Measurements from ENCODE around the gene PRKRIP1. TPM values are rescaled to one million over a fixed set of nuclear protein-coding genes. Genes with fewer than 3 reads are reported as not detected.

The PRKRIP1 gene
- polyA plus RNA-seq, 1 experiment = 14.3 TPM

GRCh38 chr7:102421706-102422240 is 25.6 kb downstream of the PRKRIP1 start:
- CTCF ChIA-PET = interaction anchor here (0.6 to 0.7 kb wide), 2 partner anchors 495 to 1178 kb away, joined by 3 read pairs; no protein-coding TSS in a partner anchor
- Histone ChIP-seq H3K36me3 (ENCODE audit: control insufficient read depth, insufficient read depth, low read length) (peaks cover 18% of the 10 kb centered on the region), H3K4me3 (ENCODE audit: low read depth, low read length) (no peak overlapping the region), H3K27me3 (ENCODE audit: control insufficient read depth, insufficient read depth, low read length) (no peaks in the 10 kb centered on the region)
- DNase-seq (ENCODE audit: low read depth) = no peak
- TF ChIP-seq, protein P1, sequence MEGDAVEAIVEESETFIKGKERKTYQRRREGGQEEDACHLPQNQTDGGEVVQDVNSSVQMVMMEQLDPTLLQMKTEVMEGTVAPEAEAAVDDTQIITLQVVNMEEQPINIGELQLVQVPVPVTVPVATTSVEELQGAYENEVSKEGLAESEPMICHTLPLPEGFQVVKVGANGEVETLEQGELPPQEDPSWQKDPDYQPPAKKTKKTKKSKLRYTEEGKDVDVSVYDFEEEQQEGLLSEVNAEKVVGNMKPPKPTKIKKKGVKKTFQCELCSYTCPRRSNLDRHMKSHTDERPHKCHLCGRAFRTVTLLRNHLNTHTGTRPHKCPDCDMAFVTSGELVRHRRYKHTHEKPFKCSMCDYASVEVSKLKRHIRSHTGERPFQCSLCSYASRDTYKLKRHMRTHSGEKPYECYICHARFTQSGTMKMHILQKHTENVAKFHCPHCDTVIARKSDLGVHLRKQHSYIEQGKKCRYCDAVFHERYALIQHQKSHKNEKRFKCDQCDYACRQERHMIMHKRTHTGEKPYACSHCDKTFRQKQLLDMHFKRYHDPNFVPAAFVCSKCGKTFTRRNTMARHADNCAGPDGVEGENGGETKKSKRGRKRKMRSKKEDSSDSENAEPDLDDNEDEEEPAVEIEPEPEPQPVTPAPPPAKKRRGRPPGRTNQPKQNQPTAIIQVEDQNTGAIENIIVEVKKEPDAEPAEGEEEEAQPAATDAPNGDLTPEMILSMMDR (IDR thresholded peaks at IDR 0.05; ENCODE audit: insufficient read depth, low read depth, low read length) = no peak
- POLR2A ChIA-PET = no interaction called here

DNA sequence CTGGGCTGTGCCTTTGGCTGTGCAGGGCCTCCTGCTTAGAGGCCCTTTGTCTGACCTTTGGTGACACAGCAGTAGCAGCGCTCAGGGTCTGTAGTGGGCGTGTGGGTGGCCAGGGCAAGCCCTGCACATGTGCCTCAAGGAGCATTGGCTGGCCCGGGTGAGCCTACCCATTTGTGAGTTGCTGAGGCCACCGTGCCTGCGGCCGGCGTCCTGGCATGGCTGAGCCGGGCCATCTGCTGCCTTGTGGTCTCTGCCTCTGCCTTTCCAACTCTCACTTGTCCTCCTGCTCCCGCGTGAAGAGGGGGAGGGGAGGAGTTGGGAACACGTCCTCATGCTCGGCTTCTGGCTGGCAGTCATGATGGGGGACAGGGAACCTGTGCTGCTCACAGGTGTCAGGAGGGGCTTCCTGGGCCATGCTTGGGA is 28.0 kb downstream of the PRKRIP1 start:
- POLR2A ChIA-PET = no interaction called here
- H3K4me3 ChIP-seq (ENCODE audit: low read depth, low read length) = no peak overlapping the region
- H3K36me3 ChIP-seq (ENCODE audit: control insufficient read depth, insufficient read depth, low read length) = peaks cover 16% of the 10 kb centered on the region
- TF ChIP-seq, protein P1 (IDR thresholded peaks at IDR 0.05; ENCODE audit: insufficient read depth, low read depth, low read length) = no peak
- DNase-seq (ENCODE audit: low read depth) = no peak
- CTCF ChIA-PET = no interaction called here
- no peaks in the 10 kb centered on the region for H3K27me3 ChIP-seq (ENCODE audit: control insufficient read depth, insufficient read depth, low read length)

DNA sequence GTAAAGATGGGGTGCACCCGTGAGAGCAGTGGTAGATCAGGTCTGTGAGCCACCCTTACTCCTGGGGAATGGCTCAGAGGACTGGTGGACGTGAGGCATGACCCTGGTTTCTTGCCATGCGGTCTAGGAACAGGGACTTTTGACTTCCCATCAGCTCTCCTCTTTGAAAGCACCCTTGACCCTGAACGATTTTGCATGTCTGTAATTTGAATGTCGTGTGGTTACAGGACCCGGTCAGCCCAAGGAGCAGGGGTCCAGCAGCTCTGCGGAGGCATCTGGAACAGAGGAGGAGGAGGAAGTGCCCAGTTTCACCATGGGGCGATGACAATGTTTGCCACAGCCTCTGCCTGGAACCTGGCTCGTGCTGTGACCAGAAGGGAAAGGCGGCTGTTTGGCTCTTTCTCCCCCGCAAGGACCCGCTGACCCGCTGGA is 28.6 kb downstream of the PRKRIP1 start:
- H3K4me3 ChIP-seq (ENCODE audit: low read depth, low read length) = no peak overlapping the region
- TF ChIP-seq, protein P1 (IDR thresholded peaks at IDR 0.05; ENCODE audit: insufficient read depth, low read depth, low read length) = no peak
- peaks cover 16% of the 10 kb centered on the region for H3K36me3 ChIP-seq (ENCODE audit: control insufficient read depth, insufficient read depth, low read length)
- ChIA-PET POLR2A (no interaction called here), CTCF (no interaction called here)
- DNase-seq (ENCODE audit: low read depth) = no peak
- no peaks in the 10 kb centered on the region for H3K27me3 ChIP-seq (ENCODE audit: control insufficient read depth, insufficient read depth, low read length)

GRCh38 chr7:102425639-102426267 is 29.6 kb downstream of the PRKRIP1 start:
- CTCF ChIA-PET = no interaction called here
- POLR2A ChIA-PET = no interaction called here
- no peaks in the 10 kb centered on the region for H3K27me3 ChIP-seq (ENCODE audit: control insufficient read depth, insufficient read depth, low read length)

DNA sequence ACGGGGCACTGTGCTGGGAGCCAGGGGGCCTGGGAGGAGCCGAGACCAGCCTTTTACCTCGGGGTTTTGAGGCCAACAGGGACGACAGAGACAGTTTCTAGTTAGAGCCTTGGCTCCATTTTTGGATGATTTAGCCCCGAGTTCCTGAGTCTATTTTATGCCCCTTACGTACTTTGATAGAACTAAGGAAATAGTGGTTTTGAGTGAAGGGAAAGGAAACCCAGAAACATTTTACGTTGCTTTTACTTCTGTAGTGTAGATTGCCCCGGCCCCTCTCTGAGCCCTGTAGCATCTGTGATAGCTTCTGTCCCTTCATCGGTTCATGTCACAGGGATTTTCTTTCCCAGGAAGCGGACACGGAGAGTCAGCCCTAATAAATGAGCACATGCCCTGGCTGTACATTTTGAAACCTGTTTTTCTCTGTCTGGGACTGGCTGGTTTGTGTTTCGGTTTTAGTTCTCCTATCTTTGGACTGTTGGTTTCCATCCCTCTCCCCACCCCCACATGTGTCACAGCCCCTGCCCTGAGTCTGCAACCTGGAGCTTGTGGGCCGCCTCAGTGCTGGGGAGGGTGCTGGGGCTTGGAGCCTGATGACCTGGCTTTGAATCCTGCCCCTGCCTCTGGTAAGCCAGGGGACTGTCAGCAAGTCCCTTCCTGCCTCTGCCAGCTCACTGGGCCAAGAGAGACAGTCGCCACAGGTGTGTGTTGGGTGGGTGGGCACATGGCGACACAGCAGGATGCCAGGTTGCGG is 30.3 kb downstream of the PRKRIP1 start:
- TF ChIP-seq, protein P1 (IDR thresholded peaks at IDR 0.05; ENCODE audit: insufficient read depth, low read depth, low read length) = no peak
- no peak overlapping the region for H3K4me3 ChIP-seq (ENCODE audit: low read depth, low read length)
- H3K36me3 ChIP-seq (ENCODE audit: control insufficient read depth, insufficient read depth, low read length) = peaks cover 15% of the 10 kb centered on the region
- ChIA-PET POLR2A (no interaction called here), CTCF (no interaction called here)
- no peak for DNase-seq (ENCODE audit: low read depth)
- H3K27me3 ChIP-seq (ENCODE audit: control insufficient read depth, insufficient read depth, low read length) = no peaks in the 10 kb centered on the region

More at GRCh38 chr7:102425639-102426267, 29.6 kb downstream of the PRKRIP1 start:
- Histone ChIP-seq H3K36me3 (ENCODE audit: control insufficient read depth, insufficient read depth, low read length) (peaks cover 15% of the 10 kb centered on the region), H3K4me3 (ENCODE audit: low read depth, low read length) (no peak overlapping the region)
- TF ChIP-seq, protein P1 (IDR thresholded peaks at IDR 0.05; ENCODE audit: insufficient read depth, low read depth, low read length) = no peak
- DNase-seq (ENCODE audit: low read depth) = no peak

Data from BJ (cell line).